PC-9 (cell line): ENCODE data around the gene SMIM11. TPM values are rescaled to one million over a fixed set of nuclear protein-coding genes. Genes with fewer than 3 reads are reported as not detected.
"Not testable (repeated sequence)": the region's sequence is repeated elsewhere in the genome, so short reads cannot be mapped to it uniquely, and the experiment has no call there.

ENCODE experiments used
- BruUV-seq: library from RNA; stranded (reverse); fragments of 400-500 nt; replicated peaks from 2 replicates; lab custom pipeline; 2021; lab: Mats Ljungman, UMichigan
- CTCF ChIA-PET: fragments of 300-600 bp; sonication (Branson Sonifier 250); formaldehyde crosslinking; loops from one replicate; lab custom pipeline; 2022; ENCODE audit warnings: antibody characterized with exemption; lab: Charles Lee
- POLR2A ChIA-PET: fragments of 300-600 bp; sonication (Branson Sonifier 250); formaldehyde crosslinking; loops from one replicate; lab custom pipeline; 2022; ENCODE audit warnings: antibody characterized with exemption; ENCODE audit not compliant: unreplicated experiment; lab: Charles Lee
- DNase-seq, 2 experiments: peaks; one replicate each; pipeline versions ENCODE4 v3.0.0 to v3.0.0-alpha.2; 2015 to 2022; ENCODE audit warnings: mixed read lengths in 1 of 2
- H2AFZ ChIP-seq: fragments of 200-600 bp; sonication (generic); 2 replicates; pipeline ENCODE4 v1.8.1; 2017; ENCODE audit warnings: antibody characterized with exemption
- H3F3A ChIP-seq: fragments of 200-600 bp; sonication (generic); 2 replicates; pipeline ENCODE4 v1.8.1; 2017; ENCODE audit warnings: antibody characterized with exemption, mild to moderate bottlenecking, low read depth; ENCODE audit not compliant: insufficient read depth
- H3K27ac ChIP-seq: fragments of 200-600 bp; sonication (generic); 2 replicates; pipeline ENCODE4 v1.6.1; 2016; ENCODE audit warnings: mixed run types
- H3K27me3 ChIP-seq: fragments of 200-600 bp; sonication (generic); 2 replicates; pipeline ENCODE4 v1.6.1; 2016; ENCODE audit warnings: low read depth, mixed run types; ENCODE audit not compliant: insufficient read depth
- H3K36me3 ChIP-seq: fragments of 200-600 bp; sonication (generic); 2 replicates; pipeline ENCODE4 v1.6.1; 2016; ENCODE audit warnings: low read depth, mixed run types
- H3K4me1 ChIP-seq: fragments of 200-600 bp; sonication (generic); replicated peaks from 2 replicates; pipeline ENCODE4 v1.6.1; 2016; ENCODE audit warnings: mixed run types; ENCODE audit not compliant: insufficient read depth
- H3K4me2 ChIP-seq: fragments of 200-600 bp; sonication (generic); 2 replicates; pipeline ENCODE4 v1.6.1; 2017; ENCODE audit warnings: mixed run types
- H3K4me3 ChIP-seq: fragments of 200-600 bp; sonication (generic); 2 replicates; pipeline ENCODE4 v1.6.1; 2016; ENCODE audit warnings: mixed run types
- H3K79me2 ChIP-seq: fragments of 200-600 bp; sonication (generic); 2 replicates; pipeline ENCODE4 v1.6.1; 2017; ENCODE audit warnings: low read depth, mixed run types
- H3K9me2 ChIP-seq: fragments of 200-600 bp; sonication (generic); 2 replicates; pipeline ENCODE4 v1.8.1; 2017; ENCODE audit warnings: mild to moderate bottlenecking; ENCODE audit not compliant: insufficient read depth
- H3K9me3 ChIP-seq: fragments of 200-600 bp; sonication (generic); 2 replicates; pipeline ENCODE4 v1.8.1; 2016; ENCODE audit warnings: low read depth; ENCODE audit not compliant: insufficient read depth
- H4K20me1 ChIP-seq: fragments of 200-600 bp; sonication (generic); 2 replicates; pipeline ENCODE4 v1.8.1; 2017; ENCODE audit not compliant: insufficient read depth
- intact Hi-C: fragments of 100-400 bp; cut with micrococcal nuclease; formaldehyde crosslinking; loops from one replicate; pipeline ENCODE4 v1.10.0; 2022; ENCODE audit not compliant: unreplicated experiment
- total RNA-seq: library from RNA; stranded (reverse); gene quantifications from 2 replicates; pipeline ENCODE4 v1.2.3, GENCODE V29; 2021

The SMIM11 gene
- total RNA-seq, 1 experiment from 2014 or later, result 3.1 TPM

GRCh38 chr21:34405686-34406085 lies 30.4 kb downstream of the SMIM11 start:
- not testable (repeated sequence) for DNase-seq

GRCh38 chr21:34406102-34406501 lies 30.8 kb downstream of the SMIM11 start:
- H3K4me2 ChIP-seq, BruUV-seq, intact Hi-C loops, POLR2A ChIA-PET, H3F3A ChIP-seq, H3K4me1 ChIP-seq, CTCF ChIA-PET, H3K4me3 ChIP-seq, H3K27ac ChIP-seq, H3K9me3 ChIP-seq, H3K36me3 ChIP-seq, H4K20me1 ChIP-seq, DNase-seq, H2AFZ ChIP-seq, H3K79me2 ChIP-seq, H3K27me3 ChIP-seq, H3K9me2 ChIP-seq: not testable (repeated sequence)

More at GRCh38 chr21:34405686-34406085, 30.4 kb downstream of the SMIM11 start:
- H3K79me2 ChIP-seq, H3K27me3 ChIP-seq, H3K4me3 ChIP-seq, BruUV-seq, intact Hi-C loops, H3F3A ChIP-seq, H3K36me3 ChIP-seq, H3K4me1 ChIP-seq, H4K20me1 ChIP-seq, POLR2A ChIA-PET, H3K27ac ChIP-seq, H3K9me2 ChIP-seq, CTCF ChIA-PET, H3K4me2 ChIP-seq, H2AFZ ChIP-seq, H3K9me3 ChIP-seq: not testable (repeated sequence)

- H3K79me2 ChIP-seq, CTCF ChIA-PET, POLR2A ChIA-PET, intact Hi-C loops, H4K20me1 ChIP-seq, H3K27me3 ChIP-seq, H2AFZ ChIP-seq, DNase-seq, BruUV-seq, H3K9me2 ChIP-seq, H3K9me3 ChIP-seq, H3F3A ChIP-seq, H3K36me3 ChIP-seq, H3K4me2 ChIP-seq, H3K27ac ChIP-seq, H3K4me1 ChIP-seq, H3K4me3 ChIP-seq: not testable (repeated sequence)
These were observed 31.4 kb downstream of the SMIM11 start for GRCh38 chr21:34406676-34407075.

GRCh38 chr21:34407294-34407693 lies 32.0 kb downstream of the SMIM11 start:
- CTCF ChIA-PET, POLR2A ChIA-PET: not testable (repeated sequence)

GRCh38 chr21:34417448-34418077 lies 42.3 kb downstream of the SMIM11 start:
- H4K20me1 ChIP-seq, H3K9me3 ChIP-seq, DNase-seq, H3K4me3 ChIP-seq, CTCF ChIA-PET, H3K4me1 ChIP-seq, BruUV-seq, H3F3A ChIP-seq, H3K4me2 ChIP-seq, H3K27ac ChIP-seq, POLR2A ChIA-PET, H2AFZ ChIP-seq, intact Hi-C loops, H3K27me3 ChIP-seq, H3K9me2 ChIP-seq, H3K36me3 ChIP-seq, H3K79me2 ChIP-seq: not testable (repeated sequence)

More at GRCh38 chr21:34407294-34407693, 32.0 kb downstream of the SMIM11 start:
- H3K9me3 ChIP-seq, H3K4me3 ChIP-seq, H3K27ac ChIP-seq, H2AFZ ChIP-seq, H3F3A ChIP-seq, BruUV-seq, H3K4me1 ChIP-seq, H3K4me2 ChIP-seq, intact Hi-C loops, H4K20me1 ChIP-seq, H3K9me2 ChIP-seq, H3K79me2 ChIP-seq, H3K36me3 ChIP-seq, H3K27me3 ChIP-seq, DNase-seq: not testable (repeated sequence)

- CTCF ChIA-PET, DNase-seq, H3K9me2 ChIP-seq, H2AFZ ChIP-seq, POLR2A ChIA-PET, H3F3A ChIP-seq, intact Hi-C loops, H3K9me3 ChIP-seq, H3K4me2 ChIP-seq, H4K20me1 ChIP-seq, H3K27ac ChIP-seq, H3K79me2 ChIP-seq, H3K4me3 ChIP-seq, H3K36me3 ChIP-seq, H3K4me1 ChIP-seq, H3K27me3 ChIP-seq, BruUV-seq: not testable (repeated sequence)
These were observed 48.5 kb downstream of the SMIM11 start, which contains the start of gene SMIM34 for GRCh38 chr21:34423805-34424204. Gene SMIM34 (minus strand): TSS chr21:34423951. CDS start chr21:34423839, 112 bp downstream.

GRCh38 chr21:34427339-34427738 lies 52.0 kb downstream of the SMIM11 start:
- H3K4me2 ChIP-seq, POLR2A ChIA-PET, BruUV-seq, H3K4me1 ChIP-seq, H3K79me2 ChIP-seq, H2AFZ ChIP-seq, H3K9me3 ChIP-seq, H3K9me2 ChIP-seq, H3K36me3 ChIP-seq, H3F3A ChIP-seq, CTCF ChIA-PET, H3K27me3 ChIP-seq, H3K4me3 ChIP-seq, H3K27ac ChIP-seq, intact Hi-C loops, DNase-seq, H4K20me1 ChIP-seq: not testable (repeated sequence)
